Measurements from ENCODE around the gene MSANTD2. TPM values are rescaled to one million over a fixed set of nuclear protein-coding genes. Genes with fewer than 3 reads are reported as not detected.
A peak's percentile ranks its signal among the peaks of the same experiment; 100 is the strongest.

MSANTD2 gene
- total RNA-seq = 9.4 TPM

- Histone ChIP-seq H3K4me3 (ENCODE audit: low read length in 3 of 3) (peak within 1 kb of the TSS; percentile 82 to 92 (median 86)), H3K9ac (ENCODE audit: low read depth in 1 of 3, low read length in 3 of 3) (peak within 1 kb of the TSS; percentile 89 to 92 (median 90)), H3K27ac (ENCODE audit: low read depth, low read length) (peak within 1 kb of the TSS; percentile 95), H3K36me3 (ENCODE audit: control insufficient read depth in 3 of 3, insufficient read depth in 3 of 3, low read length in 3 of 3) (peaks cover under 1 to 7% (median under 1%) of the 10 kb centered on the region in 3 donors), H3K9me3 (ENCODE audit: control insufficient read depth in 3 of 3, low read length in 3 of 3) (no peaks in the 10 kb centered on the region), H3K27me3 (ENCODE audit: control insufficient read depth in 3 of 3, insufficient read depth in 3 of 3, low read length in 3 of 3) (no peaks in the 10 kb centered on the region), H3K4me1 (ENCODE audit: control insufficient read depth in 3 of 3, insufficient read depth in 3 of 3, low read length in 3 of 3) (peaks cover 11 to 18% (median 14%) of the 10 kb centered on the region in 3 donors)
Observed at GRCh38 chr11:124800226-124800929, at the start of gene MSANTD2. Gene MSANTD2, minus strand, starts transcription at chr11:124800406. Its CDS starts 26 bp downstream, at chr11:124800380.

- H3K36me3 ChIP-seq (ENCODE audit: control insufficient read depth in 3 of 3, insufficient read depth in 3 of 3, low read length in 3 of 3) = no peaks in the 10 kb centered on the region
- H3K27me3 ChIP-seq (ENCODE audit: control insufficient read depth in 3 of 3, insufficient read depth in 3 of 3, low read length in 3 of 3) = peaks cover 69 to 87% (median 74%) of the 10 kb centered on the region in 3 donors
- H3K9ac ChIP-seq (ENCODE audit: low read depth in 1 of 3, low read length in 3 of 3) = no peak overlapping the region
- no peak overlapping the region for H3K27ac ChIP-seq (ENCODE audit: low read depth, low read length)
- H3K9me3 ChIP-seq (ENCODE audit: control insufficient read depth in 3 of 3, low read length in 3 of 3) = peaks cover 0 to 2% (median 0%) of the 10 kb centered on the region in 3 donors
- no peak overlapping the region for H3K4me3 ChIP-seq (ENCODE audit: low read length in 3 of 3)
- H3K4me1 ChIP-seq (ENCODE audit: control insufficient read depth in 3 of 3, insufficient read depth in 3 of 3, low read length in 3 of 3) = peaks cover 0 to 2% (median 0%) of the 10 kb centered on the region in 3 donors
Observed at GRCh38 chr11:124846070-124846673, 46.0 kb upstream of the MSANTD2 start.

- no peaks in the 10 kb centered on the region for H3K36me3 ChIP-seq (ENCODE audit: control insufficient read depth in 3 of 3, insufficient read depth in 3 of 3, low read length in 3 of 3)
- peak overlapping the region in 1 of 3 donors; percentile 35 for H3K4me3 ChIP-seq (ENCODE audit: low read length in 3 of 3)
- H3K27me3 ChIP-seq (ENCODE audit: control insufficient read depth in 3 of 3, insufficient read depth in 3 of 3, low read length in 3 of 3) = peaks cover 74 to 90% (median 81%) of the 10 kb centered on the region in 3 donors
- H3K4me1 ChIP-seq (ENCODE audit: control insufficient read depth in 3 of 3, insufficient read depth in 3 of 3, low read length in 3 of 3) = peaks cover 0 to 6% (median 0%) of the 10 kb centered on the region in 3 donors
- no peaks in the 10 kb centered on the region for H3K9me3 ChIP-seq (ENCODE audit: control insufficient read depth in 3 of 3, low read length in 3 of 3)
- no peak overlapping the region for H3K27ac ChIP-seq (ENCODE audit: low read depth, low read length)
- no peak overlapping the region for H3K9ac ChIP-seq (ENCODE audit: low read depth in 1 of 3, low read length in 3 of 3)
Observed at GRCh38 chr11:124844664-124845079, 44.5 kb upstream of the MSANTD2 start.

GRCh38 chr11:124843616-124843910, 43.4 kb upstream of the MSANTD2 start:
- Histone ChIP-seq H3K27me3 (ENCODE audit: control insufficient read depth in 3 of 3, insufficient read depth in 3 of 3, low read length in 3 of 3) (peaks cover 79 to 94% (median 89%) of the 10 kb centered on the region in 3 donors), H3K4me1 (ENCODE audit: control insufficient read depth in 3 of 3, insufficient read depth in 3 of 3, low read length in 3 of 3) (peaks cover 4 to 14% (median 5%) of the 10 kb centered on the region in 3 donors), H3K36me3 (ENCODE audit: control insufficient read depth in 3 of 3, insufficient read depth in 3 of 3, low read length in 3 of 3) (no peaks in the 10 kb centered on the region), H3K9me3 (ENCODE audit: control insufficient read depth in 3 of 3, low read length in 3 of 3) (no peaks in the 10 kb centered on the region), H3K4me3 (ENCODE audit: low read length in 3 of 3) (no peak overlapping the region), H3K9ac (ENCODE audit: low read depth in 1 of 3, low read length in 3 of 3) (no peak overlapping the region), H3K27ac (ENCODE audit: low read depth, low read length) (no peak overlapping the region)

GRCh38 chr11:124842305-124842704, 42.1 kb upstream of the MSANTD2 start:
- Histone ChIP-seq H3K27me3 (ENCODE audit: control insufficient read depth in 3 of 3, insufficient read depth in 3 of 3, low read length in 3 of 3) (peaks cover 80 to 94% (median 91%) of the 10 kb centered on the region in 3 donors), H3K4me3 (ENCODE audit: low read length in 3 of 3) (no peak overlapping the region)

GRCh38 chr11:124841840-124842239, 41.6 kb upstream of the MSANTD2 start:
- no peak overlapping the region for H3K9ac ChIP-seq (ENCODE audit: low read depth in 1 of 3, low read length in 3 of 3)

More at GRCh38 chr11:124842305-124842704, 42.1 kb upstream of the MSANTD2 start:
- Histone ChIP-seq H3K9ac (ENCODE audit: low read depth in 1 of 3, low read length in 3 of 3) (no peak overlapping the region), H3K27ac (ENCODE audit: low read depth, low read length) (no peak overlapping the region), H3K9me3 (ENCODE audit: control insufficient read depth in 3 of 3, low read length in 3 of 3) (no peaks in the 10 kb centered on the region), H3K4me1 (ENCODE audit: control insufficient read depth in 3 of 3, insufficient read depth in 3 of 3, low read length in 3 of 3) (peaks cover 4 to 14% (median 5%) of the 10 kb centered on the region in 3 donors), H3K36me3 (ENCODE audit: control insufficient read depth in 3 of 3, insufficient read depth in 3 of 3, low read length in 3 of 3) (no peaks in the 10 kb centered on the region)

GRCh38 chr11:124841201-124841600, 41.0 kb upstream of the MSANTD2 start:
- H3K4me1 ChIP-seq (ENCODE audit: control insufficient read depth in 3 of 3, insufficient read depth in 3 of 3, low read length in 3 of 3) = peaks cover 4 to 14% (median 13%) of the 10 kb centered on the region in 3 donors
- no peaks in the 10 kb centered on the region for H3K36me3 ChIP-seq (ENCODE audit: control insufficient read depth in 3 of 3, insufficient read depth in 3 of 3, low read length in 3 of 3)
- no peak overlapping the region for H3K4me3 ChIP-seq (ENCODE audit: low read length in 3 of 3)
- no peaks in the 10 kb centered on the region for H3K9me3 ChIP-seq (ENCODE audit: control insufficient read depth in 3 of 3, low read length in 3 of 3)
- H3K9ac ChIP-seq (ENCODE audit: low read depth in 1 of 3, low read length in 3 of 3) = no peak overlapping the region
- no peak overlapping the region for H3K27ac ChIP-seq (ENCODE audit: low read depth, low read length)
- peaks cover 76 to 85% (median 80%) of the 10 kb centered on the region in 3 donors for H3K27me3 ChIP-seq (ENCODE audit: control insufficient read depth in 3 of 3, insufficient read depth in 3 of 3, low read length in 3 of 3)

More at GRCh38 chr11:124841840-124842239, 41.6 kb upstream of the MSANTD2 start:
- H3K9me3 ChIP-seq (ENCODE audit: control insufficient read depth in 3 of 3, low read length in 3 of 3) = no peaks in the 10 kb centered on the region
- no peaks in the 10 kb centered on the region for H3K36me3 ChIP-seq (ENCODE audit: control insufficient read depth in 3 of 3, insufficient read depth in 3 of 3, low read length in 3 of 3)
- H3K4me3 ChIP-seq (ENCODE audit: low read length in 3 of 3) = no peak overlapping the region
- peaks cover 4 to 14% (median 9%) of the 10 kb centered on the region in 3 donors for H3K4me1 ChIP-seq (ENCODE audit: control insufficient read depth in 3 of 3, insufficient read depth in 3 of 3, low read length in 3 of 3)
- H3K27me3 ChIP-seq (ENCODE audit: control insufficient read depth in 3 of 3, insufficient read depth in 3 of 3, low read length in 3 of 3) = peaks cover 80 to 90% (median 86%) of the 10 kb centered on the region in 3 donors
- no peak overlapping the region for H3K27ac ChIP-seq (ENCODE audit: low read depth, low read length)

GRCh38 chr11:124840666-124841065, 40.5 kb upstream of the MSANTD2 start:
- H3K4me1 ChIP-seq (ENCODE audit: control insufficient read depth in 3 of 3, insufficient read depth in 3 of 3, low read length in 3 of 3) = peaks cover 4 to 14% (median 14%) of the 10 kb centered on the region in 3 donors
- H3K27me3 ChIP-seq (ENCODE audit: control insufficient read depth in 3 of 3, insufficient read depth in 3 of 3, low read length in 3 of 3) = peaks cover 73 to 79% (median 75%) of the 10 kb centered on the region in 3 donors
- H3K27ac ChIP-seq (ENCODE audit: low read depth, low read length) = no peak overlapping the region
- no peak overlapping the region for H3K9ac ChIP-seq (ENCODE audit: low read depth in 1 of 3, low read length in 3 of 3)
- H3K4me3 ChIP-seq (ENCODE audit: low read length in 3 of 3) = no peak overlapping the region
- no peaks in the 10 kb centered on the region for H3K9me3 ChIP-seq (ENCODE audit: control insufficient read depth in 3 of 3, low read length in 3 of 3)
- H3K36me3 ChIP-seq (ENCODE audit: control insufficient read depth in 3 of 3, insufficient read depth in 3 of 3, low read length in 3 of 3) = no peaks in the 10 kb centered on the region

- no peak overlapping the region for H3K9ac ChIP-seq (ENCODE audit: low read depth in 1 of 3, low read length in 3 of 3)
- no peaks in the 10 kb centered on the region for H3K36me3 ChIP-seq (ENCODE audit: control insufficient read depth in 3 of 3, insufficient read depth in 3 of 3, low read length in 3 of 3)
- H3K9me3 ChIP-seq (ENCODE audit: control insufficient read depth in 3 of 3, low read length in 3 of 3) = no peaks in the 10 kb centered on the region
- H3K27ac ChIP-seq (ENCODE audit: low read depth, low read length) = no peak overlapping the region
- H3K4me3 ChIP-seq (ENCODE audit: low read length in 3 of 3) = peak overlapping the region in 2 of 3 donors; percentile 43 to 45
- peaks cover 4 to 14% (median 14%) of the 10 kb centered on the region in 3 donors for H3K4me1 ChIP-seq (ENCODE audit: control insufficient read depth in 3 of 3, insufficient read depth in 3 of 3, low read length in 3 of 3)
- peaks cover 68 to 73% (median 70%) of the 10 kb centered on the region in 3 donors for H3K27me3 ChIP-seq (ENCODE audit: control insufficient read depth in 3 of 3, insufficient read depth in 3 of 3, low read length in 3 of 3)
Observed at GRCh38 chr11:124839972-124840621, 39.9 kb upstream of the MSANTD2 start.
